AG09319 (cell line): ENCODE data around the gene GRB14.

Source experiments
- DNase-seq: peaks from one replicate; pipeline ENCODE4 v3.0.0-alpha.2; 2010; ENCODE audit warnings: low read depth; ENCODE audit errors: extremely low read depth
- TF ChIP-seq, protein P1 (sequence below): IDR thresholded peaks from 2 replicates; pipeline ENCODE4 v1.5.1; 2011; ENCODE audit warnings: low read depth, mild to moderate bottlenecking, inconsistent platforms, low read length, moderate library complexity

The GRB14 gene

GRCh38 chr2:164593959-164594358, 27.3 kb downstream of the GRB14 start:
- no peak for DNase-seq
- TF ChIP-seq, protein P1, sequence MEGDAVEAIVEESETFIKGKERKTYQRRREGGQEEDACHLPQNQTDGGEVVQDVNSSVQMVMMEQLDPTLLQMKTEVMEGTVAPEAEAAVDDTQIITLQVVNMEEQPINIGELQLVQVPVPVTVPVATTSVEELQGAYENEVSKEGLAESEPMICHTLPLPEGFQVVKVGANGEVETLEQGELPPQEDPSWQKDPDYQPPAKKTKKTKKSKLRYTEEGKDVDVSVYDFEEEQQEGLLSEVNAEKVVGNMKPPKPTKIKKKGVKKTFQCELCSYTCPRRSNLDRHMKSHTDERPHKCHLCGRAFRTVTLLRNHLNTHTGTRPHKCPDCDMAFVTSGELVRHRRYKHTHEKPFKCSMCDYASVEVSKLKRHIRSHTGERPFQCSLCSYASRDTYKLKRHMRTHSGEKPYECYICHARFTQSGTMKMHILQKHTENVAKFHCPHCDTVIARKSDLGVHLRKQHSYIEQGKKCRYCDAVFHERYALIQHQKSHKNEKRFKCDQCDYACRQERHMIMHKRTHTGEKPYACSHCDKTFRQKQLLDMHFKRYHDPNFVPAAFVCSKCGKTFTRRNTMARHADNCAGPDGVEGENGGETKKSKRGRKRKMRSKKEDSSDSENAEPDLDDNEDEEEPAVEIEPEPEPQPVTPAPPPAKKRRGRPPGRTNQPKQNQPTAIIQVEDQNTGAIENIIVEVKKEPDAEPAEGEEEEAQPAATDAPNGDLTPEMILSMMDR = no peak

DNA sequence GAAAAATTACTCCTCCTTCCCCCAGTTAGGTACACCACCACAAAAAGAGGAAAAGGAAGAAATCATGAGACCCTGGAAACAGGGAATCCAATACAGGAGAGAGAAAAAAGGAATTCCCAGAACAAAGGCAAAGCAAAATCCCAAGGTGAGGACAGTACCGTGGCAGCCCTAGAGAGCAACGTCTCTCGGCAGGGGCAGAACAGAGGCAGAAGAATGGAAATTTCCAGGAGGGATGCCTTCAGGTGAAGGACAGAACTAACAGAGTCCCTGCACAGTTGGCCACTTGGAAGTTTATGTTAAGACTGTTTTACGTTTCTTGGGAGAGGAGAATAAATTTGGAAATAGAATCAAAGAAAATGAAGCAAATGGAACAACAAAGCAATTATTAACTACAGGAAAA, 27.7 kb downstream of the GRB14 start:
- TF ChIP-seq, protein P1 = no peak
- no peak for DNase-seq

GRCh38 chr2:164589522-164589921, 31.8 kb downstream of the GRB14 start:
- TF ChIP-seq, protein P1 = no peak
- no peak for DNase-seq

DNA sequence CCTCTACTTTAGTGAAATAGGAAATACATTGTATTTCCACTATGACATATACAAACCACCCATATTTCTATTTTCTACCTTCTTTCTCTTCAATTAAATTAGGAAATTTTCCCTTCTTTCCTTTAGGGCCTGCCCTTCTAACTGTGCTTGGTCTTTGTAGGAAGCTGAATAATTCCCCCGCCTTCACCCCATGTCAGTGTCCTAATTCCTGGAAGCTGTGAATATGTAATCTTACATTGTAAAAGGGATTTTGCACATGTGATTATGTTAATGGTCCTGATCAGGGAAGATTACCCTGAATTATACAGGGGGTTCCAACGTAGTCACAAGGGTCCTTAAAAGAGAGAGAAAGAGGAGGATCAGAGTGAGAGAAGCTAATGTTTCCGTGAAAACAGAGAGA, 40.2 kb downstream of the GRB14 start:
- TF ChIP-seq, protein P1 = no peak
- no peak for DNase-seq

DNA sequence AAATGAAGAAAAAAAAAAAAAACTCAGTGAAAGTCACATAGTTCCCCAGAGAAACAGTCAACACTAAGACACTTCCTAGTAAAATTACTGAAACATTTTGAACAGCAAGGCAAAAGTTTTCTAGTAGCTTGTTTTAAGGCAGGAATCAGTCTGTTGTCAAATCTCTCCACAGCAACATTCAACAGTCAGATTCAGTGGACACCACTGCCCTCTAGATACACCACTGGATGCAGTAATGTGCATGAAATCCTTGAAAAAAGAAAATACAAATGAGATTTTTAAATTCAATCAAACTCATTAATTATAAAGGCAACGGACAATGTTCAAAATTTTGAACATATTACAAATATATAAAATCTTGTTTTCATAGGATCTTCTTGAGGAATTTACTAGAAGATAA, 46.4 kb downstream of the GRB14 start:
- TF ChIP-seq, protein P1 = no peak
- DNase-seq = no peak

DNA sequence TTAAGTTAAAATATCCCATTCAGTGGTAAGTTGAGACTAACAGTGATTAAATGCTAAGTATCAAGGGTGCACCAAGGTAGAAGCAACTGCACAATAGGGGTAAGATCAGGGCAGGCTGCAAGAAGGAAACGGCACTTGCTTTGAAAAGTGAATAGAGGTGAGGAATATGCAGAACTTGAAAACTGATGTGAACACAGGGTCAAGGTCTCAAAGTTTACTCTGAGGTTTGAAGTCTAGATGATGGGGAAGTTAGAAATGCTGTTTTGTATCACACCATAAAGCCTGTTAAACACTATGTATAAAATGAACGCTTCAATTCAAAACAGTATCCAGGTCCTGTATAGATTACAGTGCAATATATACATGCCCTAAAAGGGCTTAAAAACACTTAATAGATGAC, 50.8 kb downstream of the GRB14 start:
- DNase-seq = no peak
- TF ChIP-seq, protein P1 = no peak

DNA sequence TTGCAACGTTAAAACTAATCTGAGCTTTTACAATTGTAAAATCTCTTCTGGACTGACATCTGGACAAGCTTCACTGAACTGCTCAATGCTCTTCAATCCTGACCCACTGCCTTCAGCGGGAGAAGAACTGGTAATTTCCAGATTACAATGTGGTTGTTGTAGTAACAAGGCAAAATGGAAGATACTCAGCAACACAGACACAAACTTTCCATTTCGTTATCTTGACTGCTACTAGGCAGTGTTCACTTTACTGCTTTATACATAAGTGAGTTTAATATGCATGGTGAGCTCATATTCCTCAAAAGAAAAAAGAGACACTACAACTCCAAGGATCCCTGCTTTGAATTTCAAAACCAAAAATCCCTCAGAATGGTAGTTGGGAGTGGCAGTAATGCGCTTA, 51.9 kb downstream of the GRB14 start:
- TF ChIP-seq, protein P1 = no peak
- DNase-seq = no peak
